HG03439 (cell line): ENCODE results near the gene SSH3.

Experiments
- ATAC-seq: cut with Tn5 transposase; IDR thresholded peaks from one replicate; pipeline ENCODE4 v1.9.1; 2021; ENCODE audit warnings: mild to moderate bottlenecking, moderate library complexity; ENCODE audit not compliant: unreplicated experiment

The SSH3 gene

DNA sequence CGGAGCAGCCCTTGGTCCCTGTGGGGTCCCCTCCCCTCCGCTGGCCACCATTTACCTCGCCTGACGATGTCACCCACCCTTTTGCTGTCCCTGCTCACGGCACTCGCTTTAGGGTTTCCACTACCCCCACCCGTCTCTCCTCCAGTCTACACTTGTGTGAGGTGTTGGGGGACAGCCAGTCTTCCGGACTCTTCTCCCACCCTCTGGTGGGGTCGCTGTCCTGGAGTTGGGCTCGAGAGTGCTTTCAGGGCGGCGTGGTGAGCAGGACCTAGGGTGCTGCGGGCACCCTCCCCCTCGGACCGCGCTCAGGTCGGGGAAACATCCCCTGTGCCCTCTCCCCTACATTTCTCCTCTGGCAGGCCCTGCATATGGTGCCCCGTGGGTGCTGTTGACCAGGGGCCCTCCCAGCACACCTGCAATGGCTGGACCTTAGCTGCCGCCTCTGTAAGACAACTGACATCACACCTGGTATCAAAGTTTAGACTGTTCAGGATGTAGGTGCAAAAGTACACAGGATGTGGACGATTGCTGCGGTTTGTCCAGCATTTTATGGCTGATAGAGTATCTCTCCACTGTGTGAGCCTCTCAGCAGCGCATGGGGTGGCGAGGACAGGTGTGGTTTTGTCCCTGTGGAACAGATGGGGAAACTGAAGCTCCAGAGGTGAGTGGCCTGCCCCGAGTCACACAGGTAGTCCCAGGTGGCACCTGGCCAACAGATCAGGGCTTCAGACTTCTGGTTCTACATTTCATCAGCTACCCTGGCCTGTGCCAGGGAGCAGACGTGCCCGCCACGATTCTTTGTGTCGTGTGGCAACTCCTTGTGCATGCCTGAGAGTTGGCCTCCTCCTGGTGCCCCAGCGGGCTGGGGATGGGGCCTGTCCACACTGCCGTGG is 35.9 kb upstream of the SSH3 start:
- no peak for ATAC-seq

DNA sequence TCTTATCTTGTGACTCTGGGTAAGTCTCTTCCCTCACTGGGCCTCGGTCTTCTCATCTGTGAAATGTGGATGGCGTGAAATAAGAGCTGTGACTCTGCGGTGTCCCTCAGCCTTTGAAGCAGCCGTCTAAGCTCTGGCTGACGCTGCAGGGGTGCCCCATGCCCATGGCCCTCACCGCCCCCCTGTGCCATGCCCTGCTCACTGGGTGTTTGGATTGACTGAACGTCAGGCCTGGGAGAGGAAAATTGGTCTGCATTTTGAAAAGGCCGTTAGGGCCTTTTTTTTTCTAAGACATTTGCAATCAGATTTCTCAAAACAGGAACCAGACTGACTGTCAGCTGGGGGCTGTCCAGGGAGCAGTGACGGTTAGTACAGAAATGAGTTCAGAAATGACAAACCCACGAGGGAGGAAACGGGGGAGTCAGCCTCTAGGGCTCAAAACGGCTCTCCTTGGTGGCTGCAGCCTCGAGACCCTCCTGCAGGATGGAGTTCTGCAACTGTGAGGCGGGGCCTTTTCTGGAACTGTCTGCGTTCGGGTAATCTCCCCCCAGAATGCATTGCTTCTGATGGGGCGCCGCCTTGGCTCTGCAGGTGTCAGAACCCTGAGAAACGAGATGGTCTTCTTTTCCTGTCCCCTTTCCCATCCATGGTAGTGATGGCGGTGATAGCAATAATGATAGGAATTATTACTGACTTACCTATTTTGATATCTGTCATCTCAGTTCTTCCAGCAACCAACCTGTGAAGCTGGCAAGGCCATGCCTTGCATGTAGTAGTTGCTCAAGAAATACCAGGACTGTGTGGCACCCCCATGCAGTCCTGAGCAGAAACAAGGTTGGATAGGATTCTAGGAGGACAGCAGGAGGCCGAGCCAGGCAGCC is 35.0 kb upstream of the SSH3 start:
- ATAC-seq, result no peak

DNA sequence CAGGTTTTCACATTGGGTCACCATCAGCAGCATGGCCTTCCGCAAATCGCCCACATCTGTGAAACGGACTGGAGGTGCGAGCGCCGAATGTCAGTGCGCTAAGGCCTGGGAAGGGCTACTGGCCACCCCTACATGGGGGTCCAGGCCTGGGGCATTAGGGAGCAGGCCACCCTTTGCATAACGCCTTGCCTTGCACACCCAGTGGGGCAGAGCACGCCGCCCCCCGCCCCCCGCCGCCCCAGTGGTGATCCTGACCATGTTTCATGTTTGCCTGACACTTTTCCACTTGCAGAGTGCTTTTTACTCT is 34.4 kb upstream of the SSH3 start:
- ATAC-seq, result no peak

DNA sequence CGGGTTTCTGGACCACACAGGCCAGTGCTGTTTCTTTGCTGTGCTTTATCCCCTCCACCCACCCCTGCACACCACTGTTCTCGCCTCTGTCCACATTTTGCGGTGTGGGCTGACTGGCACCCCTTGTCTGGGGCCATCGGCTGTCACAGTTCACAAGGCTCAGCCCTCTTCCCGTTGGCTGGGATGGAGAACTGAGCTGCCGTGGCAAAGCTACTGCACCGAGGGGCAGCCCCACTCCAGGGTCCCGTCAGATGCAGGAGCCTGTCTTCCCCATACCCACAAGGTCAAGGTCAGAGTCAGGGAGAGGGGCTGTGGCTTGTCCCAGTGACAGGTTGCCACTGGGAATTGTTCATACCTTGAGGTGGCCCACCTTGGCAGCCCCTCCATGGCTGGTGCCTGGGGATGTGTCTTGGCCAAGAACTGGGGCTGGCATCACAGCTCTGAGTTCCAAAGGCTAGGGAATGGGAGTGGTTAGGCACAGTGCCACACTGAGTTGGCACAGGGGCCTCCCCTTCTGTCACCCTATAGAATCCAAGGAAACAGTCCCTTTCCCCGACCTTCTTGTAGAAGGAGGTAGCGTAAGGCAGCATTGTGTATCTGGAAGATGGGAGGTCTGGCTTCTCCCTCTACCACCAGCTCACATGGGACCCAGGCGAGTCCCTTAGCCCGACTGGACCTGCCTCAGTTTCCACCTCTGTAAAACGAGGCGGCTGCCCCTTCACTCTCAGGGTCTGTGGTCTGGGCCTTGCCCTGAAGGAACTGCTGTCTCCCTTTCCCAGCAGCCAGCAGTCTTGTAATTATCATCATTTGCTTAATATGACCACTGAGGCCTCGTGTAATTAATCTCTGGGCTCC is 33.7 kb upstream of the SSH3 start:
- ATAC-seq, result no peak

DNA sequence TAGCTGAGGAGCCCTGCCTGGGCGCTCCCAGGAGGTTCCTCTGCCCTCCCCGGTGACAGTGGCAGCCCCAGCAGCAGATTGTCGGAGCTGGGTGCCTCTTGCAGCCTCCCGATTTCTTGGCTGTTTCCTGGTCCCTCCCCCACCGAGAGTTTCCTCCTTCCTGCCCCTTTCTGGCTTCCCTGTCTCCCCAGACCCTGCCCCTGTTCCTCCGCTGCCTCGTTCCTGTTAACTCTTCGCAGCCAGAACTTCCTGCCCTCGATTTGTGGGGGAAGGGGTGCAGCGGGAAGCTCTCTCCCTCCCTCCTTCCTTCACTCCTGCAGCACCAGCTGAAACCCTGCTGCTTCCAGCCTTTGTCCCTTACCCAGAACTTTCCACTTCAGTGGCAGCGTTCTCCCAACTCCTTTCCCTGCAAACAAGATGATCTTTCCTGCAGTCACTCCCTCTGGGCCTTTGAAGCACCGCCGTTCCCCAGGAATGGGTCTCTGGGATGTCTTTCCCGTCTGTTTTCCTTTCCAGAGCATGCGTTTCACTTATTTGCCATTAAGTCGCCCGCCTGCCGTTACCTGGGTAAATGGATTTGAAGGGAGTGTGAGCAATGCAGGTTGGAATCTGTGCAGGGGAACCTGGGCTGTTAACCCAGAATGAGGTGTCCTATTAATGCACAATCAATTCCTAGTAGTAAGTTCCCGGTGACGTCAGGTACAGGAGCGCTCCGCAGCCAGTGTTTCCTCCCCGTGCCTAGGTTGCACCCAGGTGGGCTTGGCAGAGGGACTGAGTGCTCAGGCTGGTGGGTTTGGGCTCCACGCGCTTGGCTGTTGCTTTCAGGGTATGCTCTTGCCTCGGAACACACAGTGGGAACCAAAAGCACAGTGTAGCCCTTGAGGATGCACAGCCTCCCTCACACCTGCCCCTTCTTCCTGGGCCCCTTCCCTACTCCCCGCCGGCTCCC is 32.8 kb upstream of the SSH3 start:
- ATAC-seq, result no peak

DNA sequence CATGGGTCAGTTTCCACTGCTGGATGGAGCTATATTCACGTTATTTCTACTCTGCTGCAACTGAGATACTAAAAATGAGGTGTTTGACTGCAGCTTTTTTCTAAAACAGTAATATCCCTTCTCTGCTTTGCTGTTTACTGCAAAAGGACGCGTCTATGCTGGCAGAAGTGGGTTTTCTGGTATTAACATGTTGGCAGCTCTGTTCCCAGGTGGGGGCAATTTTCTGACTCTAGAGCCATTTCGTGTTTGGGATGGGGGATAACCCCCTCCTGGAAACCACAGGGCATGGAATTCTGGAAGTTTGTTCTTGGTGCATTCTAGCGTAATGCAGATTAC is 32.2 kb upstream of the SSH3 start:
- no peak for ATAC-seq

DNA sequence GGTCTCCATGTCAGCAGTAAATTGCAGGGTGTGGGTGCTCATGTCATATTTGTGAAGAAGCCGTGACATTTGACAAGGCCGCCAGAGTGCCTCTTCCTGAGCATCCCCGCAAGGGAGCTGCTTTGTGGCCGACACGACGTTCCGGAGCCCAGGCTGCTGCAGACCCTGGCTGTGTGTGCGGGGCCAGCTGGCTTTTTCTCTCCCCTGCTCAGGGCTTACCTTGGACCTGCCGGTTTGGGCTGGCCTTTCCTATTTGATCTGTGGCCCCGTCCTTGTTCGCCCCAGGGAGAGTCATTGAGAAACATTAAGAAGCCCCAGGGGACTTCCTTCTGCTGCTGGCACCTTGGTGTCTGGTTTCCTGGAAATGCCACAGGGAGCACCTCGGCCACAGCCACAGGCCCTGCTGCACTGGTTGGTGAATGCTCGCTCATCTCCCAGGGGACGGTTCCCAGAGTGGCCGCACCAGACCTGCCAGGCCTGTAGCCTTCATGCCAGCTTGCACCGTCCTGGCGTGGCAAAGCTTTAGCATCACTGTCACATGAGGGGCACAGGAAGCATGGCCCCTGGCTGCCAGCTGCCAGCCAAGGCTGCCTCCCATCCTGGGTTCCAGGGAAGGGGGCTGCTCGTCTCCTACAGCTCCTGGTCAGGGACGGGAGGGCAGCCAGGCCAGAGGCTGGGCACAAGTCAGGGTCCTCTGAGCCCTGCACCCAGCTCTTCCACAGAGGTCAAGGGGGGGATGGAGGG is 31.6 kb upstream of the SSH3 start:
- no peak for ATAC-seq

DNA sequence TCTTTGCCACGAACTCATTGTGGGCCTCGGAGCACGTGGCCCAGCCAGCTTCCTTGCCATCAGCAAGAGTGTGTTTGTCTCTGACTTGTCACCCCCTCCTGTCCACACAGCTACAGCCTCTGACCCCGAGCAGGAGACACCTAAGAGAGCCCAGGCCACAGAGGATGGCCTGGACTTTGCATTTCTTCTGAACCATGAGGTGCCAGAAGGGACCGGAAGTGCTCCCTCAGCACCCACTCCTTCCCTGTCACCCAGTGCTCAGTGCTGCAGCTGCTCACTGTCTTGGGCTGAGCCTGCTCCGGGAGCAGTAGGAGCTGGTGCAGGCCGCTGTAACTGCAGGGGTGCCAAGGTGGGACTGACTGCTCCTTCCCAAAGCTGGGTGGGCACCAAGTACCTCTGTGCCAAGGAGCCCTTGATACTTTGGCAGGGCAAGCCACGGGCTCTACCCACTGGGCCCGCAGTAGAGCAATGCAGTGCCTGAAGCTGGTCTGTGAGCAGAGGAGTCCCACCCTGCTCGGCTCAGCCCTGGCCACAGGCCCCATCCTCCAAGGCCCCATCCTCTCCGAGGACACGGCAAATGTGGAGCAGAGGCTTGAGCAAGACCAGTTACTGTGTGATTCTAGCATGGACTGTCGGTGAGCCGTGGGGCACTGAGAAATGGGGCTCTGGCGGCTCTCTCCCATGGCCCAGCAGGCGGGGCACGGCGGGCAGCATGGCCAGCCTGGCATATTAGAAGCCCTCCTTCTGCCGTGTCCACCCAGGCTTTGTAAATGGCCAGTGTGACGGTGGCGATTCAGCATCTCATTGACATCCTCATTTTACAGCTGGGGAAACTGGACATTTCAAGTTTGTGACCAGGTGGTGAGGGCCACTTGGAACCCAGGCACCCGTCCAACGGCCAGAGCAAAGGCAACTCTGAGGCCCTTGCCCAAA is 30.7 kb upstream of the SSH3 start:
- no peak for ATAC-seq

DNA sequence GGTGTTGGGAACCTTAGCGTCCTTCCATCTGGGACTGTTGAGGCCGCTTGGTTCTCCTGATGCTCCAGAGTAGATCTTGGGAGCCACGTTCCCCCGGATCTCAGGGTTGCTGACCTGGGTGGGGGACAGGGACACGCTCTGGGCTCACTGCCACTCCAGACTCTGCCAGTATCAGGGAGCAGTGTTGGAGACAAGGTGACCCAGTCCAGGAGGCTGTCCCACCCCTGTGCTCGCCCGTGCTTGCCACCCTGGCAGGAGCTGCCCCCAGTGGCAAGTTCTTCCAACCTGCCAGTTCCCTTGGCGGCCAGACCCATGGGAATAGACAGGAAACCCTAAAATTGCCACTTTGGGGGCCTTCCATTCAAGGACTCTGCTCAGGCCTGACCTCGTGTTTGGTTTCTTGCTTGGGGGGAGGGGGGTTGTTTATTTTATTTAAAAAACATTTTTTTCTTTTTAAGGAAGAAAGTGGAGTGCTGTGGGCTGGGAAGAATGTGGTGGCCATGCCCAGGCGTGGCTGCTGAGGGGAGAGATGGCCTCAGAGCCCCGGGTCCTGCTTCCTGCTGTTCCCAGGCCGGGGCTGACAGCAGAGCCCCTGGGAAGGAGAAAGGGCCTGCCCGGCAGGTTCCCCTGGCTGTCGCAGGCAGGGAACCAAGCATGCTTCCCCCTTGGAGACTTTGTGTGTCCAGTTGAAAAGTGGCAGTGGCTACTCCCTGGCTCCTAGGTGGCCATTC is 29.9 kb upstream of the SSH3 start:
- no peak for ATAC-seq

DNA sequence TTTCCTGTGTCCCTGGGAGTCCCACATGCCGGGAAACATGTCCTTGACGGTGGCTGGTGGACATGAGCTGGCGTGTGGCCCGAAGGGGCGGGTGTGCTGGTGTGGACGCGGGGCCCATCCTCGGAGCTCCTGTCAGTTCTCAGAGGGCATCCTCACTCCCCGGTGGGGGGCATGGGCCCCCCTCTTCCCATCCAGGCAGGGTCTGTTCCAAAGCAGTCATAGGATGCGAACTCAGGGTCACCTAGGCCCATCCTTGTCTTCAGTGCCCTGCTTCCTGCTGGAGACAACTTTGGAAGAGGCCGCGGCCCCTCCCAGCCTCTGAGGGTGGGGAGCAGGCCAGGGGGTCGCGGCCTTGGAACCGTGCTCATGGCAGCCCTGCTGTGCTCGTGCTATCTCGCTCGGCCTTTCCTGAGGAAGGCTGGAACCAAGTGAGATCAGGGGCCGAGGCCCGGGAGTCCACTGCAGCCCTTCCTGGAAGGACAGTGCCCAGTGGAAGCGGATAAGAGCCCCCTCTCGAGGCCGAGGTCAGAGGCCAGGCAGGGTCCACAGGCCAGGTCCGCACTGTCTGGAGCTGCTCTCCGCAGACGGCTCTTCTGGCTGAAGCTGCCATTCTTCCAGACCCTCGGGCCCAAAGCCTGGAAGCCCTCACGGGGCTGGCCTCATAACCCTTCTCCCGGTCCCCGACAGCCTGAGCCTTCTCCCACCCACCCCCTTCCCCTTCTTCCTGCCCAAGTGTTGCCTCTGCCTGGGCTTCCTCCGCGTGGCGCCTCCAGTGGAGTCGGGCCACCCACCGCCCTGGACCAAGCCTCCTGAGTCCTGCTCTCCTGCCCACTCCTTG is 28.3 kb upstream of the SSH3 start:
- ATAC-seq, result no peak

DNA sequence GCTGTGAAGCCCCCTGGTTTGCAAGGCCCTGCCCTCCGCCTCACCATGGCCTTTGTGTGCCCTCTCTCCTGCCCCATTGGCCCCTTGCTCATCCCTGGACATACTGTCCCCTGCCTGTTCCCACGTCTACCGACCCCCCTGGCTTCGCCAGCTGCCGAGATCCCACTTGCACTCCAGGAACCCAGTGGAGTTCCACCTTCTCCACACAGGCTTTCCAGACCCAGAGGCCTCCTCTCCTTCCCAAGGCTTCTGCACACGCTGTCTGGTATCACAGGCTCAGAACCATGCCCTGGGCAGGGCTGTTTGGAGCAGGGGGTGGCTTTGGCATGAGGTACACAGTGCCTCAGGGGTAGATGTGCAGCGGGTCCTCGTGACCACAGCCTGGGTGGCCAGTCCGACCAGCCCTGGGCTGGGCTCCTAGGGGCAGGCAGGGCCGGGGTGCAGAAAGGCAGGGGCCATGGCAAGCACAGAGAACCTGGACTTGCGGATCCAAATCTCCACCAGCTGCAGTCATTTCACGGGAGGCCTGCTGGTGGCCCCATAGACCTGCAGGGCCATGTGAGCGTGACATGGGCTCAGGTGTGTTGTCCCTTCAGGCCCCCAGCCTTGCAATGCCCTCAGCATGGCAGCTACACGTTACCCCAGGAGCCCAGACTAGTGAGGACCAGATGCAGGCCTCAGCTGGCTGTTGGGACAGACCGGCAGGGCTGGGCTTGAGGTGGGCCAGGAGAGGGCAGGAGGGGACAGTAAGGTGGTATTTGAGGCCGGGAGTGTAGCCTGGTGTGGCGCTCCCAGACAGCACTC is 27.5 kb upstream of the SSH3 start:
- no peak for ATAC-seq

DNA sequence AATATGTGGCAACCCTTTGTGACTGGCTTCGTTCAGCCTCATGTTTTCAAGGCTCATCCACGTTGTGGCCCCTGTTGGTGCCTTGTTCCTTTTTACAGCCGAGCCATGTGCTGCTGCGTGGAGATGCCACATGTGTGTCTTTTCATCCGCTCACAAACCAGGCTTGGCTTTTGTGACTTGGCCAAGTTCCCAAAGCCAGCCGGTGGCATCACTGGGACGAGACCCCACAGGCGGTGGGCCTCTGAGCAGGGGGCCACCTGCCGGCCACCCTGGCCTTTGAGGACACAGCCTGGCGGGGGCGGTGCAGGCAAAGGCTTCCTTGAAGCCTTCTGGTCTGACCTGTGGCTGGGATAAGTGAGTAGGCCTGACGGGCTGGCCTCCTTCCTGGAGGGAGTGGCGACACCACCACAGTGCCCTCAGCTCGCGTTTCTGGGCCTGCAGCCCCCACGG is 26.5 kb upstream of the SSH3 start:
- no peak for ATAC-seq

DNA sequence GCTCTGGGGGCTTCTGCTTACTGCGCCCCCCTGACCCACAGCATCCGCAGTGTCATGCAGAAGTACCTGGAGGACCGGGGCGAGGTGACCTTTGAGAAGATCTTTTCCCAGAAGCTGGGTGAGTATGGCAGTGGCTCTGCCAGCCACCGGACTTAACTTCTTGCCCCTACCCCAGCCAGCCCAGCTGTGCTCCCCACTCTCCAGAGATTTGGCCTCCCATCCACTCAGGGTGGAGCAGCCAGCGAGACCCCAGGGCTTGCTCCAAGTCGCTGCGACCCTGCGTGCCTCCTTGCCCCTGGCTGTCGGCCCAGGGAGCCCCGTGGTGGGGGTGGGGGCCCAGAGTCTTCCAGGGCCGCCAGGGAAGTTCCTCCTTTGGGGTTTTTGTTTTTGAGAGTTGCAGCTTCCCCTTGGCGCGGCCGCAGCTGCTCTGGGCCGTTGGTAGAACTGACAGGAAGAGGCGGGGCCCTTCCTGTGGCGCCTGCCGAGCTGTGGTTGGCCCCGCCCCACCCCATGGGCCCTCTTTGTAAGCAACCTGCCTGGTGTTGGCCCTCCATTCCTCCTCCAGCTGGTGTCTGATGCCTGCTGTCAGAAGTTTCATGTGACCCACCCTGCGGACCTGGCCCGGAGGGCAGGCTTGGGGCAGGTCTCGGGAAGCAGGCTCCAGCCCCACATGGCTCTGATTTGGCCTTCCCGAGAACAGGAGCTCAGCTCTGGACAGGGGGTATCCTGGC is 25.9 kb upstream of the SSH3 start:
- ATAC-seq, result peak; percentile 57

DNA sequence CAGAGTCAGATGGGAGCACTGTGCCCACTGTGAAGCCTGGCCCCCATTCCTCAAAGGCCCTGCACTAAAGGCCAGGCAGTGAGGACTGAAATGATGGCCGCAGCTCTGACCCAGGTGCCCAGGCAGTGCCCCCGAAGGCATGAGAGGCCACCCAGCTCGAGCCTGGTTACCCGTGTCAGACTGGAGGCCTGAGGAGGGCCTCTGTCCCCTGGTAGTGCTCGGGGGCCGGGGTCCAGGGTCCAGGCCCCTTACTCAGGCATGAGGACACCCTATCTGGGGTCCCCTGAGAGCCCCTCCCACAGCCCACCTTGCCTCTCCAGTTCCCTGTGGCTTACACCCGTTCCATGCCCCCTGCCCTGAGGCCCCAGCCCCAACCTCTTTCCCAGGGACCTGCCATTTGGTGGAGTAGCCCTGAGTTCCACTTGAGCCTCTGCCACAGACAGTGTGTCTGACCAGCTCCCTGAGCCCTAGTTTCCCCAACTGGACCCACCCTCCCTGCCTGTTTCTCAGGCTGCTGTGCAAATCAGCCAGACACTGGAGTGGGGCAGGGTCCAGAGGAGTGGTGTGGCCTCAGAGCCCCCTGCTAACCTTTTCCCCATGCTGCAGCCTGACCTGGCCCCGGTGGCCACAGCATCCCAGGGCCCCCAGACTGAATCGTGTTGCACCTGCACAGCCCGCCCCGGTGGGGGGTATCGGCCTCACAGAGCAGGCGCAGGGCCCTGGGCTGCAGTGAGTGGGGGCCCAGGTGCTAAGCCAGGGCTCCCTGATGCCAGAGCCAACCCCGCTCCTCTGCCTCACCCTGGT is 25.0 kb upstream of the SSH3 start:
- ATAC-seq, result no peak
